IPS DF 6.9 (cell line): ENCODE data around the gene ACKR4.
"Not testable (repeated sequence)": the region's sequence is repeated elsewhere in the genome, so short reads cannot be mapped to it uniquely, and the experiment has no call there.

Experiments
- DNase-seq: peaks from one replicate; pipeline ENCODE4 v3.0.0-alpha.2; 2013; ENCODE audit warnings: low read depth, low spot score
- H3K27ac ChIP-seq: one replicate; pipeline ENCODE4 v1.5.1; 2013; ENCODE audit warnings: low read length, control low read depth
- H3K27me3 ChIP-seq: 2 replicates; pipeline ENCODE4 v1.6.1; 2013; ENCODE audit warnings: mild to moderate bottlenecking, low read length; ENCODE audit not compliant: control insufficient read depth, insufficient read depth
- H3K36me3 ChIP-seq: 2 replicates; pipeline ENCODE4 v1.6.1; 2013; ENCODE audit warnings: low read length; ENCODE audit not compliant: control insufficient read depth, insufficient read depth
- H3K4me1 ChIP-seq: 2 replicates; pipeline ENCODE4 v1.6.1; 2013; ENCODE audit warnings: low read length; ENCODE audit not compliant: control insufficient read depth, insufficient read depth
- H3K4me3 ChIP-seq: 2 replicates; pipeline ENCODE4 v1.5.1; 2013; ENCODE audit warnings: mild to moderate bottlenecking, low read length
- H3K9me3 ChIP-seq: 2 replicates; pipeline ENCODE4 v1.6.1; 2013; ENCODE audit warnings: low read length, inconsistent platforms; ENCODE audit not compliant: control insufficient read depth, insufficient read depth
- WGBS: extraction: QIAGEN DNeasy Blood & Tissue Kit; methylation state at CpG from one replicate; pipeline ENCODE4 v1.1.7; 2013; ENCODE audit warnings: mixed read lengths, missing lambda C conversion rate; ENCODE audit not compliant: insufficient read length, insufficient coverage; 5-methylcytosine and 5-hydroxymethylcytosine counted together

The ACKR4 gene

GRCh38 chr3:132593947-132594323 lies 3.1 kb upstream of the ACKR4 start:
- DNase-seq: no peak
- Histone ChIP-seq H3K9me3 (no peaks in the 10 kb centered on the region), H3K27ac (no peak overlapping the region), H3K36me3 (no peaks in the 10 kb centered on the region), H3K27me3 (no peaks in the 10 kb centered on the region), H3K4me1 (no peaks in the 10 kb centered on the region), H3K4me3 (no peak overlapping the region)
- WGBS: no CpG with 5 or more reads among the region's 3 CpGs

- Histone ChIP-seq H3K36me3 (no peaks in the 10 kb centered on the region), H3K4me1 (no peaks in the 10 kb centered on the region), H3K27ac (no peak overlapping the region)
Measured at GRCh38 chr3:132594498-132594897, 2.6 kb upstream of the ACKR4 start.

GRCh38 chr3:132595014-132595413 lies 2.1 kb upstream of the ACKR4 start:
- Histone ChIP-seq H3K27me3 (no peaks in the 10 kb centered on the region), H3K36me3 (no peaks in the 10 kb centered on the region), H3K4me1 (no peaks in the 10 kb centered on the region), H3K9me3 (no peaks in the 10 kb centered on the region), H3K27ac (no peak overlapping the region), H3K4me3 (no peak overlapping the region)
- no peak for DNase-seq

More at GRCh38 chr3:132594498-132594897, 2.6 kb upstream of the ACKR4 start:
- no peak for DNase-seq
- no peak overlapping the region for H3K4me3 ChIP-seq
- H3K27me3 ChIP-seq: no peaks in the 10 kb centered on the region
- H3K9me3 ChIP-seq: no peaks in the 10 kb centered on the region

- no peaks in the 10 kb centered on the region for H3K27me3 ChIP-seq
- no peaks in the 10 kb centered on the region for H3K4me1 ChIP-seq
- H3K27ac ChIP-seq: no peak overlapping the region
- no peaks in the 10 kb centered on the region for H3K9me3 ChIP-seq
- no peaks in the 10 kb centered on the region for H3K36me3 ChIP-seq
- DNase-seq: no peak
- no peak overlapping the region for H3K4me3 ChIP-seq
Measured at GRCh38 chr3:132596326-132596725, 744 bp upstream of the ACKR4 start.

- Histone ChIP-seq H3K4me3 (no peak overlapping the region), H3K27me3 (no peaks in the 10 kb centered on the region), H3K36me3 (no peaks in the 10 kb centered on the region), H3K27ac (no peak overlapping the region), H3K4me1 (no peaks in the 10 kb centered on the region), H3K9me3 (no peaks in the 10 kb centered on the region)
- DNase-seq: no peak
- no CpG with 5 or more reads among the region's 2 CpGs for WGBS
Measured at GRCh38 chr3:132597660-132598059, 590 bp downstream of the ACKR4 start.

- no peaks in the 10 kb centered on the region for H3K36me3 ChIP-seq
- no peaks in the 10 kb centered on the region for H3K4me1 ChIP-seq
- no peak overlapping the region for H3K27ac ChIP-seq
- no peaks in the 10 kb centered on the region for H3K27me3 ChIP-seq
- no peak for DNase-seq
- H3K4me3 ChIP-seq: no peak overlapping the region
- WGBS: no CpG with 5 or more reads among the region's 3 CpGs
- no peaks in the 10 kb centered on the region for H3K9me3 ChIP-seq
Measured at GRCh38 chr3:132598181-132598580, 1.1 kb downstream of the ACKR4 start.

GRCh38 chr3:132600614-132601013 lies 3.5 kb downstream of the ACKR4 start:
- no CpG with 5 or more reads among the region's 1 CpG for WGBS
- H3K36me3 ChIP-seq, H3K9me3 ChIP-seq: not testable (repeated sequence)

GRCh38 chr3:132605374-132605792 lies 8.3 kb downstream of the ACKR4 start:
- Histone ChIP-seq H3K27ac (no peak overlapping the region), H3K4me3 (no peak overlapping the region), H3K36me3 (no peaks in the 10 kb centered on the region), H3K9me3 (no peaks in the 10 kb centered on the region), H3K4me1 (no peaks in the 10 kb centered on the region; the same call in 1 of the 2 replicates), H3K27me3 (no peaks in the 10 kb centered on the region)
- DNase-seq: no peak
- no CpG with 5 or more reads among the region's 2 CpGs for WGBS

More at GRCh38 chr3:132600614-132601013, 3.5 kb downstream of the ACKR4 start:
- H3K4me1 ChIP-seq, H3K27me3 ChIP-seq, H3K4me3 ChIP-seq, H3K27ac ChIP-seq, DNase-seq: not testable (repeated sequence)

GRCh38 chr3:132606085-132606484 lies 9.0 kb downstream of the ACKR4 start:
- Histone ChIP-seq H3K4me1 (no peaks in the 10 kb centered on the region; the same call in 1 of the 2 replicates), H3K4me3 (no peak overlapping the region), H3K9me3 (no peaks in the 10 kb centered on the region), H3K36me3 (no peaks in the 10 kb centered on the region), H3K27ac (no peak overlapping the region), H3K27me3 (no peaks in the 10 kb centered on the region)
- no peak for DNase-seq
- WGBS: no CpG with 5 or more reads among the region's 1 CpG

- no CpG with 5 or more reads among the region's 8 CpGs for WGBS
- not testable (repeated sequence) for H3K4me1 ChIP-seq, H3K36me3 ChIP-seq, H3K27me3 ChIP-seq, H3K4me3 ChIP-seq, H3K9me3 ChIP-seq, H3K27ac ChIP-seq, DNase-seq
Measured at GRCh38 chr3:132606620-132607019, 9.6 kb downstream of the ACKR4 start.

- not testable (repeated sequence) for H3K9me3 ChIP-seq, DNase-seq, H3K36me3 ChIP-seq, H3K27ac ChIP-seq, H3K4me3 ChIP-seq, H3K4me1 ChIP-seq, H3K27me3 ChIP-seq
- no CpG with 5 or more reads among the region's 3 CpGs for WGBS
Measured at GRCh38 chr3:132615301-132615700, 18.2 kb downstream of the ACKR4 start.
